HCT116 (cell line): ENCODE results near the gene ASAP3.

ENCODE experiments used
- CBX3 ChIP-seq: IDR thresholded peaks from 2 replicates; pipeline ENCODE4 v1.6.1; 2012; ENCODE audit warnings: low read depth
- EZH2 ChIP-seq: fragments of 200-600 bp; sonication (generic); IDR thresholded peaks from 2 replicates; pipeline ENCODE4 v1.6.1; 2017; ENCODE audit warnings: antibody characterized with exemption, mixed run types
- POLR2A ChIP-seq: IDR thresholded peaks from 2 replicates; pipeline ENCODE4 v1.7.0; 2011; ENCODE audit warnings: borderline replicate concordance; ENCODE audit not compliant: insufficient read depth, insufficient read length; ENCODE audit errors: extremely low read depth
- SIN3A ChIP-seq: IDR thresholded peaks from 2 replicates; pipeline ENCODE4 v1.6.1; 2012; ENCODE audit warnings: low read depth
- TF ChIP-seq, protein P1 (sequence below), 3 experiments: fragments of 200-600 bp in 1 of 3; sonication (generic) in 1 of 3; IDR thresholded peaks in 2 of 3; conservative IDR thresholded peaks in 1 of 3; 2 replicates each; pipeline ENCODE4 v1.5.1; 2012 to 2017; ENCODE audit warnings: low read depth in 2 of 3, low read length in 2 of 3, antibody characterized with exemption in 1 of 3, borderline replicate concordance in 1 of 3, control low read depth in 1 of 3, mild to moderate bottlenecking in 1 of 3, mixed read lengths in 1 of 3, mixed run types in 1 of 3, moderate library complexity in 1 of 3; ENCODE audit not compliant: insufficient read depth in 1 of 3
- TF ChIP-seq, protein P2 (sequence below): IDR thresholded peaks from 2 replicates; pipeline ENCODE4 v1.6.1; 2012

DNA sequence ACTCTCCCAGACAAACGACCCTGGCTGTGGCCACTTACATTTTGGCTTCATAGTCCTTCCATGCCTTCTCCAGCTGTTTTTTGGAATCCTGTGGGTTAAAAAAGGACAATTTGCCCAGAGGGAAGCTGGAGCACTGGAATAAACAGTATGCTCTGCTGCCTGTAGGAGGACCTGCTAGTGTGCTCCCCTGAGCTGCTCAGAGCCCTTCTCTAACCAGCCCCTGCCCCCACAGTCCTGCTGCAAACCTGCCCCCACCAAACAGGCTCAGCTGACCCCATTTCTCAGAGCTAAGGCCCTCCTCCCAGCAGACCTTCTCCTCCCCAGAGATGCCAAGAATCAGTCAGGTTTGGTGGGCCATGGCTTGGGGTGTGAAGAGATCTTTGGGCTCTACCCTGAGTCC lies 32.5 kb downstream of the ASAP3 start:
- TF ChIP-seq, protein P1, sequence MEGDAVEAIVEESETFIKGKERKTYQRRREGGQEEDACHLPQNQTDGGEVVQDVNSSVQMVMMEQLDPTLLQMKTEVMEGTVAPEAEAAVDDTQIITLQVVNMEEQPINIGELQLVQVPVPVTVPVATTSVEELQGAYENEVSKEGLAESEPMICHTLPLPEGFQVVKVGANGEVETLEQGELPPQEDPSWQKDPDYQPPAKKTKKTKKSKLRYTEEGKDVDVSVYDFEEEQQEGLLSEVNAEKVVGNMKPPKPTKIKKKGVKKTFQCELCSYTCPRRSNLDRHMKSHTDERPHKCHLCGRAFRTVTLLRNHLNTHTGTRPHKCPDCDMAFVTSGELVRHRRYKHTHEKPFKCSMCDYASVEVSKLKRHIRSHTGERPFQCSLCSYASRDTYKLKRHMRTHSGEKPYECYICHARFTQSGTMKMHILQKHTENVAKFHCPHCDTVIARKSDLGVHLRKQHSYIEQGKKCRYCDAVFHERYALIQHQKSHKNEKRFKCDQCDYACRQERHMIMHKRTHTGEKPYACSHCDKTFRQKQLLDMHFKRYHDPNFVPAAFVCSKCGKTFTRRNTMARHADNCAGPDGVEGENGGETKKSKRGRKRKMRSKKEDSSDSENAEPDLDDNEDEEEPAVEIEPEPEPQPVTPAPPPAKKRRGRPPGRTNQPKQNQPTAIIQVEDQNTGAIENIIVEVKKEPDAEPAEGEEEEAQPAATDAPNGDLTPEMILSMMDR (IDR thresholded peaks at IDR 0.05 in 2 of 3, conservative IDR thresholded peaks at IDR 0.05 in 1 of 3; ENCODE audit: borderline replicate concordance in 1 of 3, insufficient read depth in 1 of 3, low read depth in 2 of 3, low read length in 2 of 3), result no peak
- TF ChIP-seq SIN3A (no peak), POLR2A (no peak), CBX3 (no peak), EZH2 (no peak)
- TF ChIP-seq, protein P2, sequence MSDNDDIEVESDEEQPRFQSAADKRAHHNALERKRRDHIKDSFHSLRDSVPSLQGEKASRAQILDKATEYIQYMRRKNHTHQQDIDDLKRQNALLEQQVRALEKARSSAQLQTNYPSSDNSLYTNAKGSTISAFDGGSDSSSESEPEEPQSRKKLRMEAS, result no peak
